ENCODE data around the gene DIO3. TPM values are rescaled to one million over a fixed set of nuclear protein-coding genes. Genes with fewer than 3 reads are reported as not detected.

DIO3 gene
- total RNA-seq, 2 donors from 2014 or later, result 0.55 TPM; not detected in 1

DNA sequence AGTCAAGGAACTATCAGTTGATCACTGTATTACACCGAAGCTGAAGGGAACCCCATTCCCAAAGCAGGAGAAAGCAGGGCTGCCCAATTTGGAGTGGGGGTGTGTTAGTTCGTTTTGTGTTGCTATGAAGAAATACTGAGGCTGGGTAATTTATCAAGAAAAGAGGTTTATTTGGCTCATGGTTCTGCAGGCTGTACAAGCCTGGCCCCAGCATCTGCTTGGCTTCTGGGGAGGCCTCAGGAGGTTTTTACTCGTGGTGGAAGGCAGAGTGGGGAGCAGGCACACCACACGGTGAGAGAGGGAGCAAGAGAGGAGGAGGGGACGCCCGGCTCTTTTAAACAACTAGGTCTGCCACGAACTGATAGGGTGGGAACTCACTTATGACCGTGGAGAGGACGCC lies 16.7 kb upstream of the DIO3 start:
- no peak overlapping the region for H3K4me3 ChIP-seq
- TF ChIP-seq, protein P1, sequence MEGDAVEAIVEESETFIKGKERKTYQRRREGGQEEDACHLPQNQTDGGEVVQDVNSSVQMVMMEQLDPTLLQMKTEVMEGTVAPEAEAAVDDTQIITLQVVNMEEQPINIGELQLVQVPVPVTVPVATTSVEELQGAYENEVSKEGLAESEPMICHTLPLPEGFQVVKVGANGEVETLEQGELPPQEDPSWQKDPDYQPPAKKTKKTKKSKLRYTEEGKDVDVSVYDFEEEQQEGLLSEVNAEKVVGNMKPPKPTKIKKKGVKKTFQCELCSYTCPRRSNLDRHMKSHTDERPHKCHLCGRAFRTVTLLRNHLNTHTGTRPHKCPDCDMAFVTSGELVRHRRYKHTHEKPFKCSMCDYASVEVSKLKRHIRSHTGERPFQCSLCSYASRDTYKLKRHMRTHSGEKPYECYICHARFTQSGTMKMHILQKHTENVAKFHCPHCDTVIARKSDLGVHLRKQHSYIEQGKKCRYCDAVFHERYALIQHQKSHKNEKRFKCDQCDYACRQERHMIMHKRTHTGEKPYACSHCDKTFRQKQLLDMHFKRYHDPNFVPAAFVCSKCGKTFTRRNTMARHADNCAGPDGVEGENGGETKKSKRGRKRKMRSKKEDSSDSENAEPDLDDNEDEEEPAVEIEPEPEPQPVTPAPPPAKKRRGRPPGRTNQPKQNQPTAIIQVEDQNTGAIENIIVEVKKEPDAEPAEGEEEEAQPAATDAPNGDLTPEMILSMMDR (IDR thresholded peaks at IDR 0.05), result no peak
- H3K9me3 ChIP-seq, result peaks cover 0 to 5% of the 10 kb centered on the region in 2 donors
- no peaks in the 10 kb centered on the region for H3K36me3 ChIP-seq
- no peaks in the 10 kb centered on the region for H3K27me3 ChIP-seq
- DNase-seq (ENCODE audit: low spot score), result no peak
- H3K4me1 ChIP-seq, result no peaks in the 10 kb centered on the region
- no peak overlapping the region for H3K27ac ChIP-seq

DNA sequence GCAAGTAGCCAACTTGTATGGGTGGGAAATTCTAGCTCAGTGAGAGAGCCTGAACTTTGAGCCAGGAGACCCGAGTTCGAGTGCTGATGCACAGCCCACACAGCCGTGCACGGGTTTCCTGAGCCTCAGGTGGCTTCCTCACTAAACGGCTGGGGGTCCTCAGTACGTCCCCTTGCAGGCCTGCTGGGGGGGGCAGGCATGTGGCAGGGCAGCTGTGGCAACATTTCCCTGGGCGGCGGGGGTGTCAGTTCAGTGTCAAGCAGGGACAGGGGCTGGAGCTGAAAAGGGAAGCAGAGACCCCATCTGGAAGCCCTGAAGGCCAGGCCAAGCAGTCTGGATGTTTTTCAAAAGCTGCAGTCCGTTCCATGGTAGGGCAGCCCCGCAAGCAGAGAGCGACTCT lies 14.6 kb upstream of the DIO3 start:
- TF ChIP-seq, protein P1 (IDR thresholded peaks at IDR 0.05), result no peak
- no peak for DNase-seq (ENCODE audit: low spot score)
- peaks cover 0 to 5% of the 10 kb centered on the region in 2 donors for H3K9me3 ChIP-seq
- no peaks in the 10 kb centered on the region for H3K36me3 ChIP-seq
- no peaks in the 10 kb centered on the region for H3K4me1 ChIP-seq
- H3K27me3 ChIP-seq, result no peaks in the 10 kb centered on the region
- H3K4me3 ChIP-seq, result no peak overlapping the region
- H3K27ac ChIP-seq, result no peak overlapping the region

DNA sequence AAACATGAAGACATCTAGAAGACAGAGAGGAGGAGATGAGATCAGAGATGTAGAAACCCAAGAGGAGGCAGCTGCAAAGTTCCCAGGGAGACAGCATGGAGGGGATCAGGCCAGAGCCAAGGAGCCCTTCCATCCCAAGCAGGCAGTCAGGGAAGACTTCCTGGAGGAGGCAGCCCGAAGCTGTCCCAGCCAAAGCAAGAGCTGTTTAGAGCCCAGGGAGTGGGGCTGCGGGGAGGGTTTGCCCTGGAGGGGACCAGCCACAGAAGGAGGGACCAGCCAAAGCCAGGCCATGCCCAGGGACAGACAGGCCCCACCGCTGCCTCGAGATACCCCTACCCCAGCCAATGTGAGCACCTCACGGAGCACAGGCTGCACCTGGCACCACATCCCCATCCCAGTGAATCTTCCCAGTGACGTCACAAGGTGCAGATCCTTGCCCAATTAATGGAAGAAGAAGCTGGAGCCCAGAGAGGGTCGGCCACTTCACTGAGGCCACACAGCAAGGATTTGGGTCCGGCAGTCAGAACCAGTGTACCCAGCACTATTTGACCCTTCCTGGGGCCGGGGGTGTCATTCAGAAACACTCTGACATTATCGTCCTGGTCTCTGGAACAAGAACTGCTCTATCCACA lies 14.1 kb upstream of the DIO3 start:
- Histone ChIP-seq H3K27ac (no peak overlapping the region), H3K9me3 (peaks cover 0 to 5% of the 10 kb centered on the region in 2 donors), H3K27me3 (no peaks in the 10 kb centered on the region), H3K4me1 (no peaks in the 10 kb centered on the region), H3K36me3 (no peaks in the 10 kb centered on the region), H3K4me3 (no peak overlapping the region)
- no peak for DNase-seq (ENCODE audit: low spot score)
- TF ChIP-seq, protein P1 (IDR thresholded peaks at IDR 0.05), result no peak

DNA sequence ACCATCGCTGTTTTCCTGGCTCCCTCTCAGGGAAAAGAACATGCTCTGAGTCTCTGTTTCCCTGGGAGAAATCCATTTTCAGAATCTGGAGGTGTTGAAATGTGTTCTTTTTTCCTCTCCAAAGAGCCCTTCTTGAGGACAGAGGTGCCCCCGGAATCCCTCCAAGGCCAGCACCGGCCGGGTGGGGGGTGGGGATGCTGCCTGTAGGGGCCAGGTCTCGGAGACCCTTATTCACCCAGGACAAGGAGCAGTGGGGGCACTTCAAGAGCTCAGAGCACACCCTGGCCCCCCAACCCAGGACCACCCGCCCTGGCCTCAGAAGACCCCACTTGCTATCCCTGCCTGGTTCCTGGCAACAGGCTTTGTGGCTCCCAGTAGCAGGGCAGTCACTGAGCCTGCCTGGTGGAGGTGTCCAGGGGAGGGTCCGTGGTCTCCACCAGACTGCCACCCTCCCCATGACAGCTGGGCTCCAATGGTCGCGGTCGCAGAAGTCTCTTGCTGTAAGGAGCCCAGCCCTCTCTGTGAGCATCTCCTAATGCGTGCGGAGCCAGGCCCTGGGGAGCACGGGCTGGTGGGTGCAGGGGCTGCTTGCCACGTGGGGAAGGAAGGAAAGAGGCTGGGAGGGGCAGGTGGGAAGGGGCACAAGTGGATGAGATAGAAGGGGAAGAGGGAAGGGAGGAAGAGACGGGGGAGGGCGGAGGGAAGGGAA lies 13.2 kb upstream of the DIO3 start:
- Histone ChIP-seq H3K36me3 (no peaks in the 10 kb centered on the region), H3K27me3 (no peaks in the 10 kb centered on the region), H3K9me3 (peaks cover 0 to 5% of the 10 kb centered on the region in 2 donors), H3K27ac (no peak overlapping the region), H3K4me1 (no peaks in the 10 kb centered on the region), H3K4me3 (no peak overlapping the region)
- DNase-seq (ENCODE audit: low spot score), result no peak
- TF ChIP-seq, protein P1 (IDR thresholded peaks at IDR 0.05), result no peak

DNA sequence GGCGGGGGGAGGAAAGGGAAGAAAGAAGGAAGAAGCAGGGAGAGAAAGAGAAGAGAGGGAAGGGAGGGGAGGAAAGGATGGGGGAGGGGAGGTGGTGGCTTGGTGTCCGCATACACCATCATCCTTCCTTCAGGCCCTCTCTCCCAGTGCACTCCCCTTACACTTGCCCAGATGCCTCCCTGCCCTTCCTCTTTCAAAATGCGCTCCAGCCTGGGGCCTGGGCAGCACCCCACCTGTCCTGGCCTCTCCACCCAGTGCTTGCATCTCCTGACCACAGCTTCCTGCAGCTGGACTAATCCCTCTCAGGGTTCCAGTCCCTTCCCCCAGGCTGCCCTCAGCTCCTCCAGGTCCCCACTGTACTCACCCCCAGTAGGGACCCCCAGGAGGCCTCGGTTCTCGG lies 12.6 kb upstream of the DIO3 start:
- no peak overlapping the region for H3K4me3 ChIP-seq
- no peaks in the 10 kb centered on the region for H3K27me3 ChIP-seq
- DNase-seq (ENCODE audit: low spot score), result no peak
- no peaks in the 10 kb centered on the region for H3K36me3 ChIP-seq
- peaks cover 0 to 3% of the 10 kb centered on the region in 2 donors for H3K9me3 ChIP-seq
- H3K4me1 ChIP-seq, result no peaks in the 10 kb centered on the region
- H3K27ac ChIP-seq, result no peak overlapping the region
- TF ChIP-seq, protein P1 (IDR thresholded peaks at IDR 0.05), result no peak
